ENCODE data around the gene DNAJC11. TPM values are rescaled to one million over a fixed set of nuclear protein-coding genes. Genes with fewer than 3 reads are reported as not detected.
"Not testable (repeated sequence)": the region's sequence is repeated elsewhere in the genome, so short reads cannot be mapped to it uniquely, and the experiment has no call there.

Gene DNAJC11
- total and polyA plus RNA-seq, 2 experiments from 2014 or later = 28.9 to 40.6 TPM

DNA sequence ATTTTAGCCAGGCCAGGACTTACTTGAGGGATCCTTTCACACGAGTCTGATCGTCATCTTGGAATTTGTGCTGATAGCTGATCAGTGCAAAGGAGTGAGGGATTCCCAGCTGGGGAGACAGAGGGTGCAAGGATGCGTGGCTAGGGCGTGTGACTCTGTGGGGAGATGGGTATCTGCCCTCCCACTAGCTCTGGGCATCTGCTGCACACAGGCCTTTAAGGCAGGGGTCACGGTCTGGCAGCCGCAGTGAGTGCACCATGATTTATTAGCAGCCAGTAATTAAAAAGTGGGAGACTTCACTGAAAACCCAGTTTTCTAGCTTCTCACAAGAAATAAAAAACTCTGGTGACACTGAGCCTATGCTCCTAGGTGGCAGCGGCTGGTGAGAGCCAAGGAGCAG, 56.6 kb downstream of the DNAJC11 start:
- H3K27ac ChIP-seq = no peak overlapping the region
- H3K9me3 ChIP-seq (ENCODE audit: low read depth) = no peaks in the 10 kb centered on the region
- no peak overlapping the region for H3K4me2 ChIP-seq (ENCODE audit: unreplicated experiment)
- WGBS, 2 experiments (ENCODE audit: low coverage in 1 of 2, low lambda C conversion rate in 2 of 2, missing lambda C conversion rate in 2 of 2) = 88 to 90% methylated on average over 7 of the region's 7 CpGs
- in situ Hi-C loops (cut with MboI) = no loop called here
- H3K36me3 ChIP-seq (ENCODE audit: low read depth) = peaks cover 15% of the 10 kb centered on the region
- no peak for DNase-seq
- TF ChIP-seq EZH2phosphoT487 (IDR thresholded peaks at IDR 0.05; ENCODE audit: insufficient read depth, low read depth) (no peak), EZH2 (IDR thresholded peaks at IDR 0.05; ENCODE audit: insufficient read depth, poor library complexity, severe bottlenecking) (no peak)
- H3K9ac ChIP-seq = no peak overlapping the region
- no peaks in the 10 kb centered on the region for H3K9me2 ChIP-seq (ENCODE audit: insufficient read depth)
- no peak overlapping the region for H3K4me3 ChIP-seq
- no peak overlapping the region for H2AFZ ChIP-seq
- H4K20me1 ChIP-seq (ENCODE audit: insufficient read depth) = no peaks in the 10 kb centered on the region
- no peaks in the 10 kb centered on the region for H3F3A ChIP-seq (ENCODE audit: insufficient read depth)
- H3K4me1 ChIP-seq (ENCODE audit: insufficient read depth) = no peaks in the 10 kb centered on the region
- no peaks in the 10 kb centered on the region for H3K27me3 ChIP-seq (replicated peaks; ENCODE audit: insufficient read depth)
- no peaks in the 10 kb centered on the region for H3K79me2 ChIP-seq (ENCODE audit: insufficient read depth)

DNA sequence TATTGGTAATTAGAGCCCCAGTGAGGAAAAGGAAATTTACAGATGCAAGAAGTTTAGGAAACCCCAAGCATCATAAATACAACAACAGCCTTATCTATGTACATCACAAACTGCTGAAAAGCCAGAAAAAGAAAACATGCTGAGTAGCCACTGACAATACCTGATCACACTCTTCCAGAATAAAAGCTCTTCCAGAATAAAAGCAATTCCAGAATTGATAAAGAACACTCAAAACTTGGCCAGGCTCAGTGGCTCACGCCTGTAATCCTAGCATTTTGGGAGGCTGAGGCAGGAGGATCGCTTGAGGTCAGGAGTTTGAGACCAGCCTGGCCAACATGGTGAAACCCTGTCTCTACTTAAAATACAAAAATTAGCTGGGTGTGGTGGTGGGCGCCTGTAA, 60.7 kb downstream of the DNAJC11 start:
- in situ Hi-C loops (cut with MboI) = not testable (repeated sequence)
- peaks cover 24% of the 10 kb centered on the region for H3K36me3 ChIP-seq (ENCODE audit: low read depth)

GRCh38 chr1:6638226-6638625, 63.4 kb downstream of the DNAJC11 start:
- Histone ChIP-seq H3K9me3 (ENCODE audit: low read depth) (no peaks in the 10 kb centered on the region), H4K20me1 (ENCODE audit: insufficient read depth) (no peaks in the 10 kb centered on the region), H3K79me2 (ENCODE audit: insufficient read depth) (no peaks in the 10 kb centered on the region), H3K36me3 (ENCODE audit: low read depth) (peaks cover 15% of the 10 kb centered on the region), H3K27me3 (replicated peaks; ENCODE audit: insufficient read depth) (no peaks in the 10 kb centered on the region), H3K4me3 (no peak overlapping the region), H3K4me2 (ENCODE audit: unreplicated experiment) (no peak overlapping the region), H3F3A (ENCODE audit: insufficient read depth) (peaks cover 7% of the 10 kb centered on the region; the same call in 1 of the 2 replicates), H3K9me2 (ENCODE audit: insufficient read depth) (no peaks in the 10 kb centered on the region), H3K4me1 (ENCODE audit: insufficient read depth) (peaks cover 8% of the 10 kb centered on the region; the same call in 1 of the 2 replicates), H2AFZ (no peak overlapping the region), H3K27ac (peak overlapping the region; percentile 57), H3K9ac (peak overlapping the region; percentile 43)
- in situ Hi-C loops (cut with MboI) = no loop called here
- TF ChIP-seq EZH2phosphoT487 (IDR thresholded peaks at IDR 0.05; ENCODE audit: insufficient read depth, low read depth) (no peak), EZH2 (IDR thresholded peaks at IDR 0.05; ENCODE audit: insufficient read depth, poor library complexity, severe bottlenecking) (no peak)
- WGBS, 2 experiments (ENCODE audit: low coverage in 1 of 2, low lambda C conversion rate in 2 of 2, missing lambda C conversion rate in 2 of 2) = 25 to 28% methylated on average over 18 of the region's 18 CpGs
- DNase-seq = peak; percentile 82

More for the DNA sequence above, 60.7 kb downstream of the DNAJC11 start:
- not testable (repeated sequence) for H3K27ac ChIP-seq; H3K4me3 ChIP-seq; H3F3A ChIP-seq (ENCODE audit: insufficient read depth); DNase-seq; H3K9me3 ChIP-seq (ENCODE audit: low read depth); H3K4me2 ChIP-seq (ENCODE audit: unreplicated experiment); H3K9me2 ChIP-seq (ENCODE audit: insufficient read depth); H3K27me3 ChIP-seq (replicated peaks; ENCODE audit: insufficient read depth); H3K79me2 ChIP-seq (ENCODE audit: insufficient read depth); H3K4me1 ChIP-seq (ENCODE audit: insufficient read depth); H3K9ac ChIP-seq; H2AFZ ChIP-seq; H4K20me1 ChIP-seq (ENCODE audit: insufficient read depth)
- WGBS, 2 experiments (ENCODE audit: low coverage in 1 of 2, low lambda C conversion rate in 2 of 2, missing lambda C conversion rate in 2 of 2) = 97% methylated on average over 3 of the region's 3 CpGs

DNA sequence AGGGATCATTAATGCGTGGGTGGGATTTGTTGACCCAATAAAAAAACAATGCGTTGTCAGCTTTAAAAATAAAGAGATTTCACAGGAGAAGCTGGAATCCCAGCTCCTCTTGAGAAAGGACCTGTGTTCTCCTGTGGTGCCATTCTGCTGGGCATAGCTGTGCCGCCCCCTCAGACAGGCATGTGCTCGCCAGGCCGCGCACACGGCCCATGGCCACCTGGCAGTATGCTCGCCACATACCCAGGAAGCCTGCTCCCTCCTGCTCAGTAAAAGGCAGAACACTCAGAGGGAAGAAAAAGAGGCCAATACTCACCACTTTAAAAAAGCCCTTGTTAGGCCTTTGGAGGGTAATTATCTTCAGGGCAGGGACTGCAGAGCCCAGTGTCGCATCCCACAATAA, 63.8 kb downstream of the DNAJC11 start:
- H3K36me3 ChIP-seq (ENCODE audit: low read depth) = peaks cover 15% of the 10 kb centered on the region
- in situ Hi-C loops (cut with MboI) = no loop called here
- peak overlapping the region; percentile 57 for H3K27ac ChIP-seq
- H3K4me2 ChIP-seq (ENCODE audit: unreplicated experiment) = no peak overlapping the region
- peaks cover 7% of the 10 kb centered on the region; the same call in 1 of the 2 replicates for H3F3A ChIP-seq (ENCODE audit: insufficient read depth)
- DNase-seq = no peak
- H3K4me3 ChIP-seq = no peak overlapping the region
- H3K27me3 ChIP-seq (replicated peaks; ENCODE audit: insufficient read depth) = no peaks in the 10 kb centered on the region
- no peaks in the 10 kb centered on the region for H4K20me1 ChIP-seq (ENCODE audit: insufficient read depth)
- H3K4me1 ChIP-seq (ENCODE audit: insufficient read depth) = peaks cover 8% of the 10 kb centered on the region; the same call in 1 of the 2 replicates
- 91 to 94% methylated on average over 9 of the region's 9 CpGs for WGBS, 2 experiments (ENCODE audit: low coverage in 1 of 2, low lambda C conversion rate in 2 of 2, missing lambda C conversion rate in 2 of 2)
- no peak overlapping the region for H2AFZ ChIP-seq
- no peaks in the 10 kb centered on the region for H3K9me2 ChIP-seq (ENCODE audit: insufficient read depth)
- no peaks in the 10 kb centered on the region for H3K79me2 ChIP-seq (ENCODE audit: insufficient read depth)
- TF ChIP-seq EZH2 (IDR thresholded peaks at IDR 0.05; ENCODE audit: insufficient read depth, poor library complexity, severe bottlenecking) = no peak
- no peak for TF ChIP-seq EZH2phosphoT487 (IDR thresholded peaks at IDR 0.05; ENCODE audit: insufficient read depth, low read depth)
- H3K9me3 ChIP-seq (ENCODE audit: low read depth) = no peaks in the 10 kb centered on the region
- peak overlapping the region; percentile 43 for H3K9ac ChIP-seq

- H3K27me3 ChIP-seq (replicated peaks; ENCODE audit: insufficient read depth); H4K20me1 ChIP-seq (ENCODE audit: insufficient read depth); H3K27ac ChIP-seq; H3F3A ChIP-seq (ENCODE audit: insufficient read depth); H3K9me3 ChIP-seq (ENCODE audit: low read depth); H3K9me2 ChIP-seq (ENCODE audit: insufficient read depth); H2AFZ ChIP-seq; in situ Hi-C loops (cut with MboI); DNase-seq; H3K4me1 ChIP-seq (ENCODE audit: insufficient read depth); H3K79me2 ChIP-seq (ENCODE audit: insufficient read depth); H3K4me2 ChIP-seq (ENCODE audit: unreplicated experiment); H3K4me3 ChIP-seq; H3K9ac ChIP-seq: not testable (repeated sequence)
- H3K36me3 ChIP-seq (ENCODE audit: low read depth) = peaks cover 15% of the 10 kb centered on the region
- WGBS, 2 experiments (ENCODE audit: low coverage in 1 of 2, low lambda C conversion rate in 2 of 2, missing lambda C conversion rate in 2 of 2) = 95 to 99% methylated on average over 6 of the region's 6 CpGs
Observed at GRCh38 chr1:6636778-6637177, 64.8 kb downstream of the DNAJC11 start.
